GM18520 (cell line): ENCODE data around the gene ALPK3.
"Not testable (repeated sequence)": the region's sequence is repeated elsewhere in the genome, so short reads cannot be mapped to it uniquely, and the experiment has no call there.

Source experiments
- ATAC-seq: cut with Tn5 transposase; IDR thresholded peaks from one replicate; pipeline ENCODE4 v1.9.1; 2021; ENCODE audit not compliant: unreplicated experiment

Gene ALPK3

DNA sequence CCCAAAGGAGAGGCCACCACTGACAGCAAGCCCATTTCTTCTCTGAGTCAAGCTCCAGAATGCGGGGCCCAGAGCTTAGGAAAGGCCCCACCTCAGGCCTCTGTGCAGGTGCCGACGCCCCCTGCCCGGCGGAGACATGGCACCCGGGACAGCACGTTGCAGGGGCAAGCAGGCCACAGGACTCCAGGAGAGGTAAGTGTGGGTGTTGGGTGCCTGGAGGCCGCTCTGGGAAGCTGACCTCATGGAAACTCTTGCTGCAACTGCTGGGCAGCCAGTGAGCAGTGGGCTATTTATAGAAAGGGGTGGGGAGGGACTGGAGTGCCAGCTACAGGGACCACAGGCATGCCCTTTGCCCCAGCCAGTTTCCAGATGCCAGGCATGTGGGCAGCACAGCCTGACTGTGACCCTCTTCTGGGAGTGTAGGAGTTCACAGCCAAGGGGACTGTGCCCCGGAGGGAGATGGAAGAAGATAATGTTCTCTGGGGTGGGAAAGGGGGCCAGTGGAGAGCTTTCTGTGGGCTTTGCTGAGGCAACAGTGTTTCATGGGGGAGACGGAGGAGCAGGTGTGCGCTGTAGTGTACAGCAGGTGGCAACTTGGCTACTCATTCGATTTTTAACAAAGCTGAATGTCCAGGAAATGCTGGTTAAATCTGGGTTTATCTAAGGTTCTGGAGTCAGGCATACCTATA, 23.7 kb downstream of the ALPK3 start:
- no peak for ATAC-seq

DNA sequence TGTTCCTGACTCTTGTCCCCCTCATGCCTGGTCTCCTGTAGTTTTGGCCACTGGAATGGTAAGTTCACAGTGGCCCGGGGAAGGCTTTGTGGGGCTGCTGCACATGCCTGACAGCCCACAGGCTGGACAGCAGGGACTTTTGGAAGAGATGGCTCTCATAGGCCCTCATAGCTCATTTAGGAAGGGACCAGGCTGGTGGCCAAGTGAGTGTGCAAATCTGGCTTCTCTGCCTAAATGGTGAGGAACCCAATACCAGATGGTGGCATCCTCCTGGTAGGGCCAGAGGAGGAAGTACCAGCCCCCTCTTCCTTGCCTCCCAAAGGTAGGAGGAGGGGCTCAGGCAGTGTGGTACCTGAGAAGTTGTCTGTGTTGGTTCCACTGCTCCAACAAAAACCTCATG, 25.6 kb downstream of the ALPK3 start:
- no peak for ATAC-seq

DNA sequence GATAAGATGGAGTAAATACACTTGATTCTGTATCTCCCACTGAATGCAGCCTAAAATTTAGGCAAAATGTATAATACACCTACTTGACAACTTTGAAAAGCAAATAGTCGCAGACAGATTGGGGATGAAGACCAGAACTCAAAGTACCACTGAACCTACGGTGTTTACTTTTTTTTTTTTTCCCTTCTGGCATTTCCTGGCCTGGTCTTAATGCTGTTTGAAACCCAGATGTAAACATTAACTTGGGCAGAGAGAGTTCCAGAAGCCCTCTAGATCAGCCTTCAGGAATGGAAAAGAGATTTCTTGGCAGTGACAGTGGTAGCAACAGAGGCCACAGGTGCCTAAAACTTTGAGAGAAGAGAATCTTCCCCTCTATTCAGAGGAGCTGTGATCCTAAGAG, 27.8 kb downstream of the ALPK3 start:
- no peak for ATAC-seq

DNA sequence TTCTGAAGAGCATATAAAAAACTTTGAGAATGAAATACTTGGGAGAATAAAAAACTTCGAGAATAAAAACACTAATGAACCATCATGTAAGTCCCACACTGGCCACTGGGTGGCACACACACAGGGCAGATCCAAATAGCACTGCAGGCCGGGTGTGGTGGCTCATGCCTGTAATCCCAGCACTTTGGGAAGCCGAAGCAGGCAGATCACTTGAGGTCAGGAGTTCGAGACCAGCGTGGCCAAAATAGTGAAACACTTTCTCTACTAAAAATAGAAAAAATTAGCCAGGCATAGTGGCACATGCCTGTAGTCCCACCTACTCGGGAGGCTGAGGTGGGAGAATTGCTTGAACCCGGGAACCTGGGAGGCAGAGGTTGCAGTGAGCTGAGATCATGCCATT, 28.5 kb downstream of the ALPK3 start:
- not testable (repeated sequence) for ATAC-seq

DNA sequence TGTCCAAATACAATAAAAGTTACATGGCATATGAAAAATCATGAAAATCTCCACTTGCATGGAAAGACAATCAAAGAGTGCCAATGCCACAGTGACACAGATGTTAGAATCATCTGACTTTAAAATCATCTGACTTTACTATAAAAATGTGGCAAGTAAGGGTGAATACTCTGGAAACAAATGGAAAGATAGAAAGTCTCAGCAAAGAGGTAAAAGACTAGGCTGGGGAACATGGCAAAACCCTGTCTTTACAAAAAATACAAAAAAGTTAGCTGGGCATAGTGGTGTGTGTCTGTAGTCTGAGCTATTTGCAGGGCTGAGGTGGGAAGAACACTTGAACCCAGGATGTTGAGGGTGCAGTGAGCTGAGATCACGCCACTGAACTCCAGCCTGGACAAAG, 29.1 kb downstream of the ALPK3 start:
- no peak for ATAC-seq

DNA sequence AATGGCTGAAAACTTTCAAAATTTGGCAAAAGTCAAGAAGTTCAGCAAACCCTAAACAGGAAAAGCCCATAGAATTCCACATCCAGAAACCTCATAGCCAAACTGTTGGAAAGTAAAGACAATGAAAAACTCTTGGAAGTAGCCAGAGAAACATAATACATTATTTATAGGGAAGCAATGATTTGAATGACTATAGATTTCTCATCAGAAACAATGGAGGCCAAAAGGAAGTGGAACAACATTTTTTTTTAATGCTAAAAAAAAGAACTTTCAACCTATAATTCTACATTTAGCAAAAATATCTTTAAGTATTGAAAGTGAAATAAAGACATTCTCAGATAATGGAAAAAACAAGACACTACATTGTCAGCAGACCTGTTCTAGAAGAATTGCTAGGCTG, 30.2 kb downstream of the ALPK3 start:
- no peak for ATAC-seq

DNA sequence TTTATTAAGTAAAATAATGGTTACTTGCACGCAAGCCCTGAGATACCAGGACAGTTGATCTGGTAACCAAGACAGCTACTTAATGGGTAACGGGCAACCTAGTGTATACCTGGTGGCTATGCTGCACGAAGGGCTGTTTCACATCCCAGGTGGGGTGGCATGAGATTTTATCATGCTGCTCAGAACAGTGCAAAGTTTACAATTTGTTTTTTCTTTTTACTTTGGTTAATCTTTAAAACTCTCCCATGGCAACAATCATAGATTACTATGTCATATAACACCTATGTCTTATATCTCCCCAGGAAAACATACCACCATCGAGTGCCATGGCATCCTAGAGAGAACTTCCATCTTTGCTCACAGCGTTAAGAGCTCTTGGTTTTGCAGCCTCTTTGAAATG, 35.1 kb downstream of the ALPK3 start:
- no peak for ATAC-seq

DNA sequence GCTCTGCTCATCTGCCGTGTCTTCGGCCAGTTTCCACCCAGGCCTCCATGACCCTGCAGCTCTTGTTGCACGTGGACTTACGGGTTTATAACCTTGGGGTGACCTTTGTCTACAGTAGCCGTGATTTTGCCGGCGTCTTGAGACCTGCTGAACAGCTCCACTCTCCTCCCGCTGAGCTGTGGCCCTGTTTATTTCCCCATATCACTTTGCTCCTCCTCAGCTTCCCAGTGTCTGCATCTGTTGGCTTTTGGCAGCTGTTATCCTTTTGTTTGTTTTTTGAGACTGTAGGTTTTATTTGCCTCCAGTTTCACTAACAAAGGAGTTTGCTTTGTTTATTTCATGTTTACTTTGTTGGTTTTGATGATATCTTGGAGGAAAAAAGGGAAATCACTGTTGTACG, 38.0 kb downstream of the ALPK3 start:
- ATAC-seq: no peak

DNA sequence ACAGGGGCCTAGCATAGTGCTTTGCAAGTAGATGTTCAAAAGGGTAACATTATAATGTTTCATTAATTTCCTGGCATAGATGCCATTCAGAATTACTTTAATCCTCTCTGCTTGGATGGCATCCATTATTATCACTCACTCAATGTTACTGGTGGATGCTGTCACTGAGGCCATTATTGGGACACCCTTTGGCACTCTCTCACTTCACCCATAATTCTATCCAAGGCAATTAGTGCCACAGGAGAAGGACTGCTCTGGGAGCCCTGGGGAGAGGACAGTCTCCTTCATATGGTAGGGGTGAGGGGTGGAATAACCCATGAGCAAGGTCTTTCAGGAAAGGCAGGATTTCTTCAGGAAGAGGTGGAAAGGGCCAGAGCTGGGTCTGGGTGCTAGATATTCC, 38.6 kb downstream of the ALPK3 start:
- no peak for ATAC-seq

DNA sequence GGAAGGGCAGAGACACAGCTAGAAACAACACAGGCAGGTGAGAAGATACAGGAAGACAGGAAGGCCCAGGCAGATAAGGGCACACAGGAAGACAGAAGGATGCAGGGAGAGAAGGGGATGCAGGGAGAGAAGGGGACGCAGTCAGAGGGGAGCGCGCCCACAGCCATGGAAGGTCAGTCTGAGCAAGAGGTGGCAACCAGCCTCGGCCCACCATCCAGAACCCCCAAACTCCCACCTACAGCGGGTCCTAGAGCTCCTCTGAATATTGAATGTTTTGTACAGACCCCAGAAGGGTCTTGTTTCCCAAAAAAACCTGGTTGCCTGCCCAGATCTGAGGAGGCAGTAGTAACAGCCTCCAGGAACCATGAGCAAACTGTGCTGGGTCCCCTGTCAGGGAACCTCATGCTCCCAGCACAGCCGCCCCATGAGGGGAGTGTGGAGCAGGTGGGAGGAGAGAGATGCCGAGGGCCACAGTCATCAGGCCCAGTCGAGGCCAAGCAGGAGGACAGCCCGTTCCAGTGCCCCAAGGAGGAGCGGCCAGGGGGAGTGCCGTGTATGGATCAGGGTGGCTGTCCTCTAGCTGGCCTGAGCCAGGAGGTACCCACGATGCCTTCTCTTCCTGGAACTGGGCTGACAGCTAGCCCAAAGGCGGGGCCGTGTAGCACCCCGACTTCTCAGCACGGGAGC, 39.7 kb downstream of the ALPK3 start:
- no peak for ATAC-seq

DNA sequence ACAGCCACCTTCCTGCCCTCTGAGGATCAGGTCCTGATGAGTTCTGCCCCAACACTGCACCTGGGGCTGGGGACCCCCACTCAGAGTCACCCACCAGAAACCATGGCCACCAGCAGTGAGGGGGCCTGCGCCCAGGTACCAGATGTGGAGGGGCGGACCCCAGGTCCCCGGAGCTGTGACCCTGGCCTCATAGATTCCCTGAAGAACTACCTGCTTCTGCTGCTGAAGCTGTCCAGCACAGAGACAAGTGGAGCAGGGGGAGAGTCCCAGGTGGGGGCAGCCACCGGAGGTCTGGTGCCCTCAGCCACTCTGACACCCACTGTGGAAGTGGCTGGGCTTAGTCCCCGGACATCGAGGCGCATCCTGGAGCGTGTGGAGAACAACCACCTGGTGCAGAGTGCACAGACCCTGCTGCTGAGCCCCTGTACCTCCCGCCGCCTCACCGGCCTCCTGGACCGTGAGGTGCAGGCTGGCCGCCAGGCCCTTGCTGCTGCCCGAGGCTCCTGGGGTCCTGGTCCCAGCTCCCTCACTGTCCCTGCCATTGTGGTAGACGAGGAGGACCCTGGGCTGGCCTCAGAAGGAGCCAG, 40.4 kb downstream of the ALPK3 start:
- no peak for ATAC-seq

DNA sequence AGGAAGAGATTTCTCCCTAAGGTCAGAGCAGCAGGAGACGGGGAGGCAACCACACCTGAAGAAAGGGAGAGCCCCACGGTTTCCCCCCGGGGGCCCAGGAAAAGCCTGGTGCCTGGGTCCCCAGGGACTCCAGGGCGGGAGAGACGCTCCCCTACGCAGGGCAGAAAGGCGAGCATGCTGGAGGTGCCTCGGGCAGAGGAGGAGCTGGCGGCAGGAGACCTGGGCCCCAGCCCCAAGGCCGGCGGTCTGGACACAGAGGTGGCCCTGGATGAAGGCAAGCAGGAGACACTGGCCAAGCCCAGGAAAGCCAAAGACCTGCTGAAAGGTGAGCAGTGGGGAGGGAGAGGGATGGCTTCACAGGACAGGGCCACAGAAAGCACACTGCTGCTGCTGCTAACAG, 41.1 kb downstream of the ALPK3 start:
- no peak for ATAC-seq

DNA sequence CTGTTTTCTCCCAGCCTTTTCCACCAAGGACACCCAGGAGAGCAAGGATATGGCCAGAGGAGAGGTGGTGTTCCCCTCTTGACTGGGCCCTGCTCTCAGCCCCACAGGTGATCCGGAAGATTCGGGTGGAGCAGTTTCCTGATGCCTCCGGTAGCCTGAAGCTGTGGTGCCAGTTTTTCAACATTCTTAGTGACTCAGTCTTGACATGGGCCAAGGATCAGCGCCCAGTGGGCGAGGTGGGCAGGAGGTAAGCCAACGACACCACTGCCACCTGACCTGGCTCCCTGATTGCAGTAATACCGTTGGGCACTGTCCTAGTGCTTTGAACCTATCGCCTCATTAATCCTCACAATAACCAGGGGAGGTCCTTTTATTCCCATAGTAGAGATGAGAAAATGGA, 42.0 kb downstream of the ALPK3 start:
- ATAC-seq: no peak

DNA sequence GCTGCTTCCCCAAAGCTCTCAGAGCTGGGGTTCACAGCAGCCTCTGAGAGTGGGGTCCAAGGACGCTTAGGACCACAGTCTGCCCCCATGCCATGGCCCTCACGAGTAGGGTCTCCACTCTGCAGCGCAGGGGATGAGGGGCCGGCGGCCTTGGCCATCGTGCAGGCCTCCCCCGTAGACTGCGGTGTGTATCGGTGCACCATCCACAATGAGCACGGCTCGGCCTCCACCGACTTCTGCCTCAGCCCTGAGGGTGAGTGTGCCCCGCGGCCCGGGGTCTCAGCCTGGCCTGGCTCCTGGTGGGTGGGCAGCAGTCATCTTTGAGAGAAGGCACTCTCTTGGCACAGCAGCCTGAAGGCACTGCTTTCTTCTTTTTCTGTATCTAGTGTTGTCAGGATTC, 42.5 kb downstream of the ALPK3 start:
- ATAC-seq: no peak

DNA sequence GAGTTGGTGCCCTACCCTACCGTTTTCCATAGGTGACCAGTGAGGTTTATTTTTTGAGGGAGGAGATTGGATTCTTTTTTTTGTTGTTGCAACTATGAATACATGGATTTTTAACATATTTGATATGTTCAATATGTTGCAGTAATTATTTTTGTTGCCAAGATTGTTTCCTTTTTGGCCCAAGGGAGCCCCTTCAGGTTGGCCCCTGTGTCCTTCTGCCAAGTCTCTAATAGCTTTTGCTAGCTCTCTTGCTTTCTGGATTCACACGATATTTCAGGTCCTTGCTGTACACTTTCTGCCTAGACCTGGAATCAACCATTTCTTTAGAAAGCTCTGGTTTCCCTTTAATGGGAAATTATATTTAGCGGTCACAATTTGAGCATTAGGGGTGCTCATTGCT, 44.6 kb downstream of the ALPK3 start:
- no peak for ATAC-seq

DNA sequence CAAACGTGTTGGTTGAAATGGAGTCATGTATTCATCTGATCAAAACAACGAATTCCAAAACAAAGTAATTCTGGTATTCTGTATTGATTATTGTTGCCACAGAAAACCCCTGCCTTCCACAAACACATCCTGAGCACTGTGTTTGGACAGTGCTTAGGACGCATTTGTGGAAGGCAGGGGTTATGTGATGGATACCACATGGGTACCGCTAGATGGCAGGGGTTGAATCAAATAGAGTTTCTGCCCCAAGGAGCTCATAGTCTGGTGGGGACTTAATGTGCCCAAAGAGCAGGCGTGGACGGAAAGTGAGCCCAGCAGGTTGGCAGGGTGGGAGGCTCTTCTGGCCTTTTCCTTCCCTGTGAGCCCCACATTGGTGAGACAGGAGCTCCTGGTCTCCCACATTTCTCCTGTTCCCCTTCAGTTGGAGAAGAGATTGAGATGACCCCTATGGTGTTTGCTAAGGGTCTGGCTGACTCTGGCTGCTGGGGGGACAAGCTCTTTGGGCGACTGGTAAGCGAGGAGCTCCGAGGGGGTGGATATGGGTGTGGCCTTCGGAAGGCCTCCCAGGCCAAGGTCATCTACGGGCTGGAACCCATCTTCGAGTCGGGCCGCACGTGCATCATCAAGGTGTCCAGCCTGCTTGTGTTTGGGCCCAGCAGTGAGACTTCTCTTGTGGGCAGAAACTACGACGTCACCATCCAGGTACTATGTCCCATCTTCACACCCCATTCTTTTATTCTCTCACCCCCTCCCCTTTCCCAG, 45.2 kb downstream of the ALPK3 start:
- no peak for ATAC-seq

DNA sequence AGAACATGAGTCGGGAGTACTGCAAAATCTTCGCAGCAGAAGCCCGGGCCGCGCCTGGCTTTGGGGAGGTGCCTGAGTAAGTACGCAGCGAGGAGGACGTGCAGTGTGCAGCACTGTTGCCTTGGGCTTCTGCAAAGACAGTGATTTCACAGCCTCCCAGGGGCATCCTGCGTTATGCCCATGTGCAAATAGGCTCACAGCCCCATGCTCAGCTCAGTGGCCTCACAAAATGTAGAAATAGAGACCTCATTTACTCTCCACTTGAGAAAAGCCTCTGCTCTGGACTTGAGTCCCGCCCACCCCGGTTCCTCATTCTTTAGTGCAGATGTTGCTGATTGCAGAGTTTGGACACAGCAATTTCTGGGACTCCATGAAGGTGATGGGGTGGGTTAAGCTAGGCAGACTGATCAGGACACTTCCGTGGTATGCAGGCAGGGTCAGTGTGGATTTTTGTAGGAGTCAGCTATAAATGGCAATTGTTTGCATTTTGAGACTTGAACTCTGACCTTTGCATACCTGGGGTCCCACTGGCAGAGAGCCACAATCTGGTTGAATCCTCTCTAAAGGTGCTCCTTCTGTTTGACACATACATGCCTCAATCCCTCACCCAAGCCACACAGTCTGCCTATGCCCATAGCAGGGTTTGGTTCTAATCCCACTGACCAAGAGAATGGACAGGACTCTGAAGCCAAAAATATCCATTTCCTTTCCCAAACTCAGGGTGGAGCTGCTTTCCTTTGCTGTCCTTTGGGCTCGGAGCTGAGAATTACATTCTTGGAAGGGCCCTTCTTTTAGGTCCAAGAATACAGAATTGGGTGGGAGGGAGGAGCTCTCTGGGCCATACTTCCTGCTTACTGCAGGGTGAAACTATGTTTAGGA, 46.6 kb downstream of the ALPK3 start:
- ATAC-seq: no peak

DNA sequence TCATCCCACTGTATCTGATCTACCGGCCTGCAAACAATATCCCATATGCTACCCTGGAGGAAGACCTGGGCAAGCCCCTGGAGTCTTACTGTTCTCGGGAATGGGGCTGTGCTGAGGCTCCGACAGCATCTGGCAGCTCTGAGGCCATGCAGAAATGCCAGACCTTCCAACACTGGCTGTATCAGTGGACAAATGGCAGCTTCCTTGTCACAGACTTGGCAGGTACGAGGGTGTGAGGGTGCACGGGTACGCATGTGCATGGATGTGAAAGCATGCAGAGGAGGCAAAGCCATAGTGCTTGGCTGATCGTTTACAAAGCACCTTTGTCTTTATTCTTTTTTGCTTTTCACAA, 47.3 kb downstream of the ALPK3 start:
- ATAC-seq: no peak

DNA sequence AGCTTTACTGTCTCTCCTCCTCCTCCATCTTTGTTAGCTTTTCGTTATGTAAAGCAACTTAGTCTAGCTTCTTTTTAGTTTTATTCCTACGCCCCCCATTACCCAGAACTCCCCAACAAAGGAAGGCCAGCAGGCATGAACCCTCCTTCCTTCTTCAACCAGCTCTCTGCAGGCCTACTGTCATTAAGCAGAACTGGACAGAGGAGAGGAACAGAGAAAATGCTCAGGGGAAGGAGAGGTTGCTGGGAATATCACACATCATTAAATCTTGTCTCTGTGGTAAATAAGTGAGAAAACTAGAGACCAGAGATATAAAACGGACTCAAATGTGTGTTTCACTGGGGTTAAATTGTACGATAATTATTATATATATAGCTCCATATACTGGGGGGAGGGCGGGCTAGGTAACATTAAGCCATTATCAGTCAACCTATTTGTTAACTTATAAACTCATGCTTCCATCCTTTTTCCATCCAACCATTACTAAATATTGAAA, 48.0 kb downstream of the ALPK3 start:
- no peak for ATAC-seq

DNA sequence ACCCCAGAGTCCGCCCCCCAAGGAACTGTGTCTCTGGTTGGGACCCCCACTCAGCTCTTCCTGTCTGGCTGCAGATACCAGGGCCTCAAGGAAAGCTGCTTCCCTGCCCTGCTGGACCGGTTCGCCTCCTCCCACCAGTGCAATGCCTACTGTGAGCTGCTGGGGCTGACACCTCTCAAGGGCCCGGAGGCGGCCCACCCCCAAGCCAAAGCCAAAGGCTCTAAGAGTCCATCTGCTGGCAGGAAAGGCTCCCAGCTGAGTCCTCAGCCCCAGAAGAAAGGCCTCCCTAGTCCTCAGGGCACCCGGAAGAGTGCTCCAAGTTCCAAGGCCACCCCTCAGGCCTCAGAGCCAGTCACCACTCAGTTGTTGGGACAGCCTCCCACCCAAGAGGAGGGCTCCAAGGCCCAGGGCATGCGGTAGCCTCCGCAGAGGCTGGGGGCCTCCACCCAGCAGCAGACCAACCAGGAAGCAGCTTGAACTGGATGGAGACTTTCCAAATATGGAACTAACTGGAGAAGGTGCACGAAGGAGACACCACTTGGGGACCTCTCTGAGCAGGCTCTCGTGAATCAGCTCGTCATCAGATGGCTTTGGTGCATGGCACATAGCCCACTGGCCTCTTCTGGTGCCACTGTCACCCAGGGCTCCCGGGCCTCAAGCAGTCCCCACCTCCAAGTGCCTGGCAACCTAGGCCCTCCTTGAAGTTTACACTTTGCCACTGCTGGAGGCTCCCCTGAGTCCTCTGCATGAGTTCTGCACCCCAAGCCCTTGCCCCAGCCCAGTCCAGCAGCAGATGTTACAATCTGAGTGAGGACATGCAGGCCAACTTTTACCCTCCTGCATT, 51.1 kb downstream of the ALPK3 start:
- no peak for ATAC-seq
